Activated CD4-positive, alpha-beta T cell treated with anti-CD3 and anti-CD28 coated beads, Interleukin-2, amount 50 U/mL, for 1 hour (primary cell): ENCODE results near the gene CDC20B.
"Not testable (repeated sequence)": the region's sequence is repeated elsewhere in the genome, so short reads cannot be mapped to it uniquely, and the experiment has no call there.

Experiments used
- DNase-seq: peaks from one replicate; pipeline ENCODE4 v3.0.0-alpha.2; 2020

Gene CDC20B

DNA sequence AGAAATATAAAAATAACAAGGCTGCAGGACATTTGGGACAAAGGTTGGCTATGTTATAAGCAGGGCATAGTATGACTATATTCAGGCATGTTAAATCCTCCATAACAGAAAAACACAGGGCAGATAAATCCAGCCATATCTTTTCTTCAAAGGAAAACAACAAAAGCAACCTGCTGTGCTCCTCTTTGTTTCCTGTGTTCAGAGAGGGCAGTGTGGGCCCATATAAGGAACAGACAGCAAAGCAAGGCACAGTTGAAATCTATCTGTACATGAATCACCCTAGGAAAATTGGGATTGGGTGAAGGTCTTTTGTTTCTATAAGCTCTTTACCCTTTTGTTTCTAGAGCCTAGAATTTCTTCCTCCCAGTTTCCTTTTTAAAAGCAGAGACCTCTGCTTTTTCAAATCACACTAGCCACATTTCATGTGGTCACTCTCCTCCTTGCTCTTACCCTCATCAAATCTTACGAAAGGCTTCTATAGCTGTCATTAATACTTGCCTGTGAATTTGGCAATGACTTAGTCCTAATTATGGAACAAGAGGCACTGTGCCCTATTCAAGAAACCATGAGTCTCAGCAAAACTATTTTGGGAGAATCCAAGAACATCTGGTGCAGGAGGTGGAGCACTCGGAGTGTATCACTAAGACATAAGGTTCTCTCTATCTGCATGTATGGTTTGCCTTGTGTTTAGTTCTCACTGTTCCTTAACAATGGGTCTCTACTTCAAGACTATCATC, 68.8 kb downstream of the CDC20B start:
- DNase-seq = no peak

DNA sequence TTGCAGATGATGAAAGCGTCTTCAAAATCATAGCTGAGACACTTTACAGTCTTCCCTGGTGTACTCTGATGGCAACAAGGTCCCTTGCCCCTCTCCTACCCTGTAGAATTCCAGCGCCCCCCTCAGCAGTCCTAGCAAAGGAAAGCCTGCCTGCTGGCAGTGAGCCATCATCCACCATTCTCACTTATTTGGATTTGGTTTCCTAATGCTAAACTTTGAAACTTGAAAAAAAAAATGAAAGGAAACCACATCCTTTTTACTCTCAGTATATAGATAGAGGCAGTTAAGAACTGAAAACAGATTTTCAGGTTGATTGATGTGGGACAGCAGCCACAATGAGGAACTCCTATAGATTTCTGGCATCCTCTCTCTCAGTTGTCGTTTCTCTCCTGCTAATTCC, 70.6 kb downstream of the CDC20B start, which contains the start of gene GZMA:
Gene GZMA, plus strand, starts transcription at position 299 of the 400 bp plus-strand sequence. Its CDS starts 37 bp downstream, at position 336.
- DNase-seq = peak; percentile 7

DNA sequence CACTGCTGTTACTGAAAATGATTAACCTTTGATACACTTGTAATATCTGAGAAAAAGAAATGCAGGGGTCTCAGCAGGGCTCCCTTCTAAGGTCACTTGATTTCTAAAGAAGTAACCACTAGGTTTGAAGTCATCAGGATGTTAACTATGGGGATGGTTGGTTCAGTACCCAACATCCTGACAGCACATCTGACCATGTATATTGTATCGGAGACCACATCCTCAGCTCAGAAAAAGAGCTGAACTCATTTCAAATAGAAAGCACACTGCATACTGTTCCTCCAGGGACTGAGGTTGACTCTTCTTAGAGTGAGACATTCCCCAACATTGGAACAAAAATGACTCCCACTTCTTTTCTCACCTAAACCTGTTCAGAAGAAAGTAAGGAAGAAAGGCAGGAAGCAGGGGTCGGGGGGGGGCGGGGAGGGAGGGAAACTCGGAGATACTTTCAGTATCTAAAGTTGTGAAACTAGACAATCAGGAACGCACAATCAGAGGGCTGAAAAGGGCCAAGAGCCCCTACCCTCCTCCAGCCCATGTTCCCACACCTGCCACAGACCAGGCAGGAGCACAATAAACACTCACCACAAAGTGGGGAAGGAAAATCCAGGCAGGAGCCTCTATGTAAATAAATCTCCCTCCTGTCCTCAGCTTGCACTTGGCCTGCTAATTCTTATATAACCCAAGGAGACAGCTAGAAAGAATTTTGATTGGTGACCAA, 71.3 kb downstream of the CDC20B start:
- no peak for DNase-seq

DNA sequence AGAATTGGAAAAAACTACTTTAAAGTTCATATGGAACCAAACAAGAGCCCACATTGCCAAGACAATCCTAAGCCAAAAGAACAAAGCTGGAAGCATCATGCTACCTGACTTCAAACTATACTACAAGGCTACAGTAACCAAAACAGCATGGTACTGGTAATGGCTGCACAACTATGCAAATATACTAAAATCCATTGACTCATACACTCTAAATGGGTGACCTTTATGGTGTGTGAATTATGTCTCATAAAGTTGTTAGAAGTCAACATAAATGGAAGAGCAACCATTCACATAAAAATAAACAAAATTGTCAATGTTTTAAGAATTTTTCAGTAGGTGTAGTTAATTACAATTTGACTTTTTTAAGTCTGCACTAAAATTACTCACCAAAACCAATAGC, 71.8 kb downstream of the CDC20B start:
- DNase-seq = not testable (repeated sequence)

DNA sequence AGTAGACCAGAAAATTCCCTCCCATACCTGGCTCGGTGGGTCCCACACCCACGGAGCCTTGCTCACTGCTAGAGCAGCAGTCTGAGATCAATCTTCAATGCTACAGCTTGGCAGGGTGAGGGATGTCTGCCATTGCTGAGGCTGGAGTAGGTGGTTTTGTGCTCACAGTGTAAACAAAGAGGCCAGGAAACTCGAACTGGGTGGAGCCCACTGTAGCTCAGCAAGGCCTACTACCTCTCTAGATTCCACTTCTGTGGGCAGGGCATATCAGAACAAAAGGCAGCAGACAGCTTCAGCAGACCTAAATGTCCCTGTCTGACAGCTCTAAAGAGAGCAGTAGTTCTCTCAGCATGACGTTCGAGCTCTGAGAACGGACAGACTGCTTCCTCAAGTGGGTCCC, 76.1 kb downstream of the CDC20B start:
- peak; percentile 34 for DNase-seq

DNA sequence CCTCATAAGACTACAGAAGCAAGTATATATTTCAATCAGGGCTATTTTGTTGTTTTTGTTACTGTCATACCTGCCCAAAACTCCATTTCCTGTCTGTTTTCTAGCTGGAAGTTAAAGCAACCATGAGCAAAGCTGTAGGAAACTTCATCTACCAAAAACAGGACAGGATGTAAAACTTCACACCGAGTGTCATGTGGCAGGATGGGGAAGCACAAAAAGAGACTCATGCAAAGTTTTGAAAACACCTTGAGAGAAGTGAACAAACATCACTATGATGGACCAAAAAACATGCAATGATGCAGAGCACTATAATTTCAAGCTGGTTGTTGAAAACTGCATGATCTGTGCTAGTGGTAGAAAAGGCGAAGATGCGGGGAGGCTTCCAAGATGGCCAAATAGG, 76.8 kb downstream of the CDC20B start:
- no peak for DNase-seq

DNA sequence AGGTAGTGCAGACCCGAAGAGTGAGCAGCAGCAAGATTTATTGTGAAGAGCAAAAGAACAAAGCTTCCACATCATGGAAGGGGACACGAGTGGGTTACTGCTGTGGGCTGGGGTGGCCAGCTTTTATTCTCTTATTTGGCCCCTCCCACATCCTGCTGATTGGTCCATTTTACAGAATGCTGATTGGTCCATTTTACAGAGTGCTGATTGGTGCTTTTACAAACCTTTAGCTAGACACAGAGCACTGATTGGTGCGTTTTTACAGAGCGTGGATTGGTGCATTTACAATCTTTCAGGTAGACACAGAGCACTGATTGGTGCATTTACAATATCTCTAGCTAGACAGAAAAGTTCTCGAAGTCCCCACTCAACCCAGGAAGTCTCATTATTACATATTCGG, 82.0 kb downstream of the CDC20B start:
- DNase-seq = not testable (repeated sequence)

DNA sequence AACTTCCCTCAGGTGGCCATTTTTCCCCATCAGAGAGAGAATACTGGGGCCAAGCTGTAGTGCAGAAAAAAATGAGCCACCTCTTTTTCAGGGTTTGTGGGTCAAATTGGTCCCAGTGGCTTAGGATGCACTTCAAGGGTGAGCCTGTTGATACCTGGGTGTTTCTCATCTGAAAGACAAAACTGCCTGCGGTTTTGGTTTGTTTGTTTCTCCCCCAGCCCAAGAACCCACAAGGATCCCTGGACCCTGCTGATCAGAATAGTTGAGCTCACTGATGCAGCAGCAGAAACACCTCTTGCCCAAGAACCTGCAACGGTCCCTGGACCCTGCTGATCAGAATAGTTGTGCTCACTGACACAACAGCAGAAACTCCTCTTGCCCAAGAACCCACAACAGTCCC, 83.7 kb downstream of the CDC20B start:
- DNase-seq = not testable (repeated sequence)

DNA sequence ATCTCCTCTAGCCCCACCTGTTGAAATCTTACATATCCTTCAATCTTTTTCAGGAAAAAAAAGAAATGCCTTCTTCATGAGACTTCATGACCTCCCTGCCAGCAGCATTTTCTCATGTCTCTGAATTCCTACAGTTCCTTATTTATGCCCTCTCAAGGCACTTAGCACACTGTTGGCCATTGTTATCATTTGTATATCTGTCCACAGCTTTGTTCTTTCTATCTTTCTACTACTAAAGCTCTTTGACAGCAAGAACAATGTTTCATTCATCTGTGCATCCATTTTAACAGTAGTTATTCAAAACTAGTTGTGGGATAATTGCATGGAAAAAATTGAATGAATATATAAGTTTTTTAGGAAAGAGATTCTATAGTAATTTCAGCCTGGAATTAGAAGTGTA, 91.4 kb downstream of the CDC20B start:
- no peak for DNase-seq

DNA sequence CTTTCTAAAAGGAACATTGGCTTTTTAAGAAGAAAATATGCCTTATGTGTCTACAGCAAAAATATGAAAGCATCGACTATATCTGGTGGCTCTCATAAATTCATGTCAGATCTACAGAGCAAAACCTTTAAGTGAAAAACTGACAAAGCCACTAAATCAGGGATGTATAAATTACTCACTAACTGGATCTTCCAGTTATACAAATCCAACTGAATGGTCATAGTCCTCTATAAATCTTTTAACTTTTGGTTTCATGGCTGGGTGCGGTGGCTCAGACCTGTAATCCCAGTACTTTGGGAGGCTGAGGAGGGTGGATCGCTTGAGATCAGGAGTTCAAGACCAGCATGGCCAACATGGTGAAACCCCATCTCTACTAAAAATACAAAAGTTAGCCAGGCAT, 99.8 kb downstream of the CDC20B start:
- DNase-seq = no peak

DNA sequence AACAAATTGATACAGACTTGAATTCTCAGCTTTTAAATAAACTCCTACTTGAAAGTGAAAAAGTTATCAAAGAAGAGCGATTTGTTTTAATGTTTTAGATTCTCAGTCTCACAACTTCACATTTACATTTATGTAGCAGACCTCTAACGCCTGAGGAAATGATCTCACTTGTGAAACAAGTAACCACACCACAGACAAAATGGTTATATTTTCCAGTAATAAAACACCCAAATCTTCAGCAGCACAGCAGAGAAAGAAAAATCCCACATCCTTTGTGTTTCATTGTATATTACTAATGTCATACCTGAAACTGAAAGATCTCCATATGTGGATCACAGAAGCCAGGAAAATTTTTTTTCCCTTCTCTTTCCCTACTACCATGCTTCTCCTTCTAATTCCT, 100.3 kb downstream of the CDC20B start:
- no peak for DNase-seq

DNA sequence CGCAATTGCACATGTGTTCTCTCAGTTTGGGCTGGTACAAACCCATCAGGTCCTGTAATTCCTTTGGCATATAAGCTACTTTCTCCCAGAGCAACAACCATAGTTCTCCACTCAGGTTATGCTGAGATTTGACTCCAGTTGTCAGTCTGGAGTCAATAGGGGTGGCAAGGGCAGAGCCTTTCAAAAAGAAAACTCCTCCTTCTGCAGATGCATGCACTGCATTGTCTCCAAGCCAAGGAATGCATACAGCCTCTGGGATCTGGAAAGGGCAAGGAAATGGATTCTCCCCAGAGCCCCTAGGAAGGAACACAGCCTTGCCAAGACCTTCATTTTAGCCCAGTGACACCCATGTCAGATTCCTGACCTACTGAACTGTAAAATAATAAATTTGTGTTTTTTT, 101.6 kb downstream of the CDC20B start:
- DNase-seq = no peak

DNA sequence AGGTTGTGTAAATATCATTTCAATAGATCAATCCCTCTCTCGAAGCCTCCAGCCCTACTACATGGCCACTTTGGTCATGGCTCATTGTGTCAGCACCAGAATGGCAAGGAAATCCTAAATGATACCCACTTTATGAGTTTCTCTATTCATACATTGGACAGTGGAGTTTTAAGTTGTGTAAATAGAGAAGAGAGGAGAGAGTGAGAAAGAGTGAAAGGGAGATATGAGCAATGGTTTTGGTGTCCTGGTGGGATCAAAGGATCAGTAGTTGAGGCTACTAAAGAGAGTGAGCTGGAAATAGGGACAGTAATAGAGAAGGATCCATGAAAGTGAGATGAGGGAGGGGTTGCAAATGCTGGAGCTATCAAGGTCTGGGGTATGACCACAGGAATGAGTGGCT, 102.0 kb downstream of the CDC20B start:
- no peak for DNase-seq

DNA sequence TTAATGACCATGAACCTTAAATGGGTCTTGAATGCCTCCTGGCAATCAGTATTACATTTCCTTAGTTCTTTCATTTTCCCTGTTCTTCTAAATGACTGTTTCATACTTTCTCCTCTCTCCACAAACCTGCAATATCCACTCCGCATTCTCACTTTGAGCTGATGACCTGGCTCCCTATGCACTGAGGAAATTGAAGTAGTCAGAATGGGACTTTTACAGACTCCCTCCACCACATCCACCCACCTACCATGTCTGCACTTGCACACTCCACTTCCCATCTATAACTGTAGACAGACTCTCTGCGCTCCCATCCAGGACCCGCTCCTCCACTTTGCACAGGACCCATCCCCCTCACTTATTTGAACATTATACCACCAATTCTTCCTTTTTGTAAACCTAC, 106.7 kb downstream of the CDC20B start:
- DNase-seq = no peak

DNA sequence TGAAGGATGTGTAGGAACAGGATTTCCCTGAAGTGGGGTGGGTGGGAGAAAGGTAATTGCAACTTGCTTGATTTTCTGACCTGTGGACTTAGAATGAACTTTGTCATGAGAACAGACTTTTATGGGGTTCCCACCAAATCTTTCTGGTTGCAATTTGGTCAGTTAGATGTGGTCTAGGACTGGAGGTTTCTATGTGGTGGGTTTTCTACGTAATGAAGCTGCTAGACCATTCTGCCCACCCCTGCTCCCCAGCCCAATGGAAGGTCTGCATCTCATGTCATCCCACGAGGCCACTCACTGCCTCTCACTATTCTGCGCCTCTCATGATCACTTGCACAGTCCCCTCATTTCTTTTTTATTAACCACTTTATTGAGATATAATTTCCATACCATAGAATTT, 108.5 kb downstream of the CDC20B start:
- DNase-seq = no peak

DNA sequence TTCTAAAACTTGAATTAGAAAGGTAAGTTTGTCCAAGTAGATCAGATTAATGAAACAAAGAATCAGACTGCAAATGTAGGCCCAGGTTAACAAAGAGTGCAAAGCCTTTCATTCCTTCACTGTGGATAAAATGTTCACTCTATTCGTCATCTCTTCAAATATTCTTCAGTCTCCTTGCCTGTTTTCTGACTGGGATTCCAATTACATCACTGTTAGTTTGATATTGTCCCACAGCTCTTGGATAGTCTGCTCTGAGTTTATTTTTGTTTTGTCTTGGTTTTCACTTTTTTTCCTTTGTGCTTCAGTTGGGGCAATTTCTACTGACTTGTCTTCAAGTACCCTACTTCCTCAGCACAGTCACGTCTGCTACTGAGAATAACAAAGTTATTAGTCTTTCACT, 109.1 kb downstream of the CDC20B start:
- DNase-seq = no peak

DNA sequence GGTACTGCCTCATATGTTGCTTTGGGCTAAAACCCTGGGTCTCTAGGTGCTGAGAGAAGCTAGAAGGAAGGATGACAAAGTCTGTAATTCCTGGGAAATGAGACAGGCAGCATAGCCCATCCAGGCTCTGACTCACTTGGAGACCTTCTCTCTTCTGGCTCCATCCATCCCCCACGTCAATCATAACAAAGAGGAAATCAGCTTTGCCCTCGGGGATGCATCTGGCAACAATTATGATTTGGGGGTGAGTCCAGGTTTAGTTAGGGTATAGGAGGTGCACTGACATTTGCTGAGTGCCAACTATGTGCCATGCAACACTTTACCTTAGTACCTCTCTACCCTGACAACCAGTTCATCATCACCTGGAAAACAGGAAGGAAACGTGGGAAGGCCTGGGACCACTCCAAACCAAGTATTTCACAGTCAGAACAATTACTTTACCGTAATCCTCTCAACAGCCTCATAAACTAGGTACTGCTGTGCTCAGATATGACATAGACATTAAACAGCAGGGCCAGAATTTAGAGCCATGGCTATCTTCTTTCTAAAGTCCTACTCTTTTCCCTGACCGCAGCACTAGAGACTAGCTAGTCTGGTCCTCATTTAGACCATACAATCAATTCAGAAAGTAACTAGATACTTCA, 109.6 kb downstream of the CDC20B start:
- DNase-seq = no peak
